NCI-H748 treated with DMSO at 0.1 percent for 48 hours (cell line): ENCODE measurements around the gene NUP50.

Experiments used
- DNase-seq: peaks from one replicate; lab custom pipeline; 2025; lab: John Stamatoyannopoulos, UW

NUP50 gene

GRCh38 chr22:45228401-45228754 is 64.7 kb downstream of the NUP50 start:
- DNase-seq = no peak

GRCh38 chr22:45229181-45229580 is 65.5 kb downstream of the NUP50 start:
- DNase-seq = no peak

GRCh38 chr22:45230026-45230721 is 66.4 kb downstream of the NUP50 start:
- DNase-seq = no peak

GRCh38 chr22:45231293-45231692 is 67.6 kb downstream of the NUP50 start:
- DNase-seq = no peak

- DNase-seq = no peak
Measured at GRCh38 chr22:45233386-45233785, 69.7 kb downstream of the NUP50 start.

- DNase-seq = no peak
Measured at GRCh38 chr22:45233827-45234226, 70.1 kb downstream of the NUP50 start.

GRCh38 chr22:45235101-45235777 is 71.5 kb downstream of the NUP50 start:
- no peak for DNase-seq

- DNase-seq = no peak
Measured at GRCh38 chr22:45235851-45236342, 72.2 kb downstream of the NUP50 start.

- no peak for DNase-seq
Measured at GRCh38 chr22:45237065-45237990, 73.6 kb downstream of the NUP50 start.
